ENCODE measurements around the gene COL23A1.

The COL23A1 gene

GRCh38 chr5:178314961-178315820 lies 275.0 kb downstream of the COL23A1 start:
- TF ChIP-seq EZH2phosphoT487 (IDR thresholded peaks at IDR 0.05; ENCODE audit: low read depth) = no peak
- no peak for TF ChIP-seq CTCF (IDR thresholded peaks at IDR 0.05; ENCODE audit: low read depth, low read length)
- H3K9me3 ChIP-seq (ENCODE audit: insufficient read depth, low read length) = no peaks in the 10 kb centered on the region
- no peaks in the 10 kb centered on the region for H3K36me3 ChIP-seq (replicated peaks; ENCODE audit: low read depth, low read length)
- H3K4me2 ChIP-seq (ENCODE audit: low read length) = no peak overlapping the region
- H3K4me1 ChIP-seq (ENCODE audit: low read length) = no peaks in the 10 kb centered on the region
- no peak overlapping the region for H3K9ac ChIP-seq (ENCODE audit: low read length)
- no peaks in the 10 kb centered on the region for H3K79me2 ChIP-seq (ENCODE audit: low read length)
- H3K27ac ChIP-seq (ENCODE audit: low read length) = no peak overlapping the region
- H4K20me1 ChIP-seq (ENCODE audit: insufficient read depth, low read length) = no peaks in the 10 kb centered on the region
- H3K27me3 ChIP-seq (ENCODE audit: low read depth, low read length) = no peaks in the 10 kb centered on the region; the same call in 1 of the 2 replicates
- H2AFZ ChIP-seq (ENCODE audit: low read depth, low read length) = no peak overlapping the region
- H3K4me3 ChIP-seq (ENCODE audit: low read length) = no peak overlapping the region

- H3K27me3 ChIP-seq (ENCODE audit: low read depth, low read length) = no peaks in the 10 kb centered on the region; the same call in 1 of the 2 replicates
- TF ChIP-seq CTCF (IDR thresholded peaks at IDR 0.05; ENCODE audit: low read depth, low read length) (no peak), EZH2phosphoT487 (IDR thresholded peaks at IDR 0.05; ENCODE audit: low read depth) (no peak)
- H3K79me2 ChIP-seq (ENCODE audit: low read length) = no peaks in the 10 kb centered on the region
- no peak overlapping the region for H3K4me3 ChIP-seq (ENCODE audit: low read length)
- no peak overlapping the region for H2AFZ ChIP-seq (ENCODE audit: low read depth, low read length)
- H3K4me2 ChIP-seq (ENCODE audit: low read length) = no peak overlapping the region
- H3K27ac ChIP-seq (ENCODE audit: low read length) = no peak overlapping the region
- H3K9me3 ChIP-seq (ENCODE audit: insufficient read depth, low read length) = no peaks in the 10 kb centered on the region
- no peaks in the 10 kb centered on the region for H4K20me1 ChIP-seq (ENCODE audit: insufficient read depth, low read length)
- no peaks in the 10 kb centered on the region for H3K4me1 ChIP-seq (ENCODE audit: low read length)
- H3K36me3 ChIP-seq (replicated peaks; ENCODE audit: low read depth, low read length) = no peaks in the 10 kb centered on the region
- H3K9ac ChIP-seq (ENCODE audit: low read length) = no peak overlapping the region
Measured at GRCh38 chr5:178314061-178314660, 276.0 kb downstream of the COL23A1 start.

- Histone ChIP-seq H4K20me1 (ENCODE audit: insufficient read depth, low read length) (no peaks in the 10 kb centered on the region), H3K27me3 (ENCODE audit: low read depth, low read length) (no peaks in the 10 kb centered on the region; the same call in 1 of the 2 replicates), H3K9me3 (ENCODE audit: insufficient read depth, low read length) (no peaks in the 10 kb centered on the region), H3K79me2 (ENCODE audit: low read length) (no peaks in the 10 kb centered on the region), H3K4me1 (ENCODE audit: low read length) (no peaks in the 10 kb centered on the region), H3K4me2 (ENCODE audit: low read length) (no peak overlapping the region), H3K9ac (ENCODE audit: low read length) (no peak overlapping the region), H3K27ac (ENCODE audit: low read length) (no peak overlapping the region), H3K4me3 (ENCODE audit: low read length) (no peak overlapping the region), H2AFZ (ENCODE audit: low read depth, low read length) (no peak overlapping the region), H3K36me3 (replicated peaks; ENCODE audit: low read depth, low read length) (no peaks in the 10 kb centered on the region)
- TF ChIP-seq EZH2phosphoT487 (IDR thresholded peaks at IDR 0.05; ENCODE audit: low read depth) = no peak
- TF ChIP-seq CTCF (IDR thresholded peaks at IDR 0.05; ENCODE audit: low read depth, low read length) = no peak
Measured at GRCh38 chr5:178313316-178313715, 276.9 kb downstream of the COL23A1 start.

GRCh38 chr5:178312880-178313282 lies 277.3 kb downstream of the COL23A1 start:
- TF ChIP-seq CTCF (IDR thresholded peaks at IDR 0.05; ENCODE audit: low read depth, low read length) (no peak), EZH2phosphoT487 (IDR thresholded peaks at IDR 0.05; ENCODE audit: low read depth) (no peak)
- H3K36me3 ChIP-seq (replicated peaks; ENCODE audit: low read depth, low read length) = no peaks in the 10 kb centered on the region
- no peak overlapping the region for H3K9ac ChIP-seq (ENCODE audit: low read length)
- H3K27ac ChIP-seq (ENCODE audit: low read length) = no peak overlapping the region
- no peaks in the 10 kb centered on the region; the same call in 1 of the 2 replicates for H3K27me3 ChIP-seq (ENCODE audit: low read depth, low read length)
- H3K4me3 ChIP-seq (ENCODE audit: low read length) = no peak overlapping the region
- H3K9me3 ChIP-seq (ENCODE audit: insufficient read depth, low read length) = no peaks in the 10 kb centered on the region
- H3K79me2 ChIP-seq (ENCODE audit: low read length) = no peaks in the 10 kb centered on the region
- no peak overlapping the region for H2AFZ ChIP-seq (ENCODE audit: low read depth, low read length)
- H4K20me1 ChIP-seq (ENCODE audit: insufficient read depth, low read length) = no peaks in the 10 kb centered on the region
- H3K4me2 ChIP-seq (ENCODE audit: low read length) = no peak overlapping the region
- no peaks in the 10 kb centered on the region for H3K4me1 ChIP-seq (ENCODE audit: low read length)

Measured in OCI-LY3 (cell line).